GM18502 (cell line): ENCODE results near the gene MALSU1.
"Not testable (repeated sequence)": the region's sequence is repeated elsewhere in the genome, so short reads cannot be mapped to it uniquely, and the experiment has no call there.

ENCODE experiments used
- ATAC-seq: cut with Tn5 transposase; IDR thresholded peaks from one replicate; pipeline ENCODE4 v1.9.1; 2021; ENCODE audit warnings: mild to moderate bottlenecking; ENCODE audit not compliant: unreplicated experiment, poor library complexity

MALSU1 gene

DNA sequence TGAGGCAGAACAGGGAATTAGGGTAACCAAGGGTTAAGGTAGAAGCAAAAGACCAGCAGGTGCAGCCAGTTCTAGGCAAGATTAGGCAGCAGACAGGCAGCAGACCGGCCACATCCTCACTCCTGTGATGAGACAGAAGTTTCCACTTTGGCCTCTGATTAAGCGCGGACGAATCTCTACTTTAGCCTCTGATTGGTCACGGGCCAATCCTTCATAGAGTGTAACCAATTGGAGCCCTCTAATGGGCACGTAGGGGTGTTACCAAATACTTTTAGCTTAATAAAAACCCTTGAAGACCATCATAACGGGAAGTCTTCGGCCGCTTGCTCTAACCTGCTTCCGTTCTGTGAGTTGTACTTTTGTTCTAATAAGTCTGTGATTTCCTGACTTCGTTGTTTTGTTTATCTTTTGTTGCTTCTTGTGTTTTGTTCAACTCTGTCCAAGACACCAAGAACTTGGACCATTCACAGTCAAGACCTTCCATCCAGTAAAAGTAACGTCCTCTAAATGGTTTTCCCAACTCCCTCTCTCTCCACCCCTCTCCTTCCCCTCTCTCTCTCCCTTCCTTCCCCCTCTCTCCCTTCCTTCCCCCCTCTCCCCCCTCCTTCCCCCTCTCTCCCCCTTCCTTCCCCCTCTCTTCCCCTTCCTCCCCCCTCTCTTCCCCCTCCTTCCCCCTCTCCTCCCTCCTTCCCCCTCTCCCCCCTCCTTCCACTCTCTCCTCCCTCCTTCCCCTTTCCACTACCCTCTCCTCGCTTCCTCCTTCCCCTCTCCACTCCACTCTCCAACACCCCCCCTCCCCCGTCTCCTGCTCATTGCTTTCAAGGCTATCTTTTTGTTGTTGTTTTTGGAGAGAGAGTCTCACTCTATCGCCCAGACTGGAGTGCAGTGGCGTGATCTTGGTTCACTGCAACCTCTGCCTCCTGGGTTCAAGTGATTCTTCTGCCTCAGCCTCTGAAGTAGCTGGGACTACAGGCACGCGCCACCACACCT is 13.2 kb upstream of the MALSU1 start:
- ATAC-seq: no peak

DNA sequence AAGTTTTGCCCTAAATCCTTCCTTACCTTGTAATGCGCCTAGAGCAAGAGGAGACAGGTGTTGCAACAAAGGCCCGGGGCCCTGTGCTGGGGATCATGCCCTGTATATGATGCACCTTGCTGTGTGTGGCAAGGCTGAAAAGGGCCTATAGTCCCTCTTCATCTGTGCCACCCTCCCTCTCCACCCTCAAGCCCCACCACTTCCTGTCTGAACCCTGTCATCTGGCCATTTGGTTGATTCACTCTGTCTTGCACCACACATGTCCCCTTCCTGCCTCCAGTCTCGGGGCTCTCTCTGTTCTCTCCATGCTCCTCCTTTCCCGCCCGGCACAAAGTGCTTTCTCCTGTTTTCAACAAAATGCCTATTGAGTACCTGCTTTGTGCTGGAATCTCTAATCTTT is 11.5 kb upstream of the MALSU1 start:
- no peak for ATAC-seq

DNA sequence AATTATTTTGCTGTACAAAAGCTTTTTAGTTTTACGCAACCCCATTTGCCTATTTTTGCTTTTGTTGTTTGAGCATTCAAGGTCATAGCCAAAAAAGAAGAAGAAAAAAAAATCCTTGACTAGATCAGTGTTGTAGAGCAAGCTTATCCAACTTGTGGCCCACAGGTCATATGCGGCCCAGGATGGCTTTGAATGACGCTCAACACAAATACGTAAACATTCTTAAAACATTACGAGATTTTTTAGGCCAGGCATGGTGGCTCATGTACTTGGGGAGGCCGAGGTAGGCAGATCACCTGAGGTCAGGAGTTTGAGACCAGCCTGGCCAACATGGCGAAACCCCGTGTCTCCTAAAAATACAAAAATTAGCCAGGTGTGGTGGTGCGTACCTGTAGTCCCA is 8.1 kb upstream of the MALSU1 start:
- no peak for ATAC-seq

DNA sequence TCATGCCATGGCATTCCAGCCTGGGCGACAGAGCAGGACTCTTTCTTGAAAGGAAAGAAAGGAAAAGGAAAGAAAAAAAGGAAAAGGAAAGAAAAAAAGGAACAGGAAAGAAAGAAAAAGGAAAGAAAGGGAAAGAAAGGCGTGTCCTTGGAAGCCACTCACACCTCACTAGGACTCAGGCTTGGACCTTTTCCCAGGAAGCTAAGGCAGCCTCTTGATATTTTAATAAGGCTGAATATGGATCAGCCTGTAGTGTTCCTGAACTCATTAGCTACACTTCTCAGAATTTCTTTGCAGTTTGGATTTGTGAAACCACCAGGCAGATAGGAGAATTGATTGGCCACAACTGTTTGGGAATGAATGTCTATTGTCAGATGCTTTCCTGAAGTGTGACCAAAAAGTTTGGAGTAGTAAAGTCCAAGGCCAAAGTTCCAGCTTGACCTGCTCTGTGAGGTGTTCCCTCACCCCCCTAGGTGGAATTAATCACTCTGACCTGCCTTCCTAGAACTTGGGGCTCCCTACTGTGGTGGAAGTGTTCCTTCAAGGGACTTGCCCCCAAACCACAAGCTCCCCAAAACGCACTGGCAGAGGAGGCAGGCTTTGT is 7.1 kb upstream of the MALSU1 start:
- ATAC-seq: no peak

DNA sequence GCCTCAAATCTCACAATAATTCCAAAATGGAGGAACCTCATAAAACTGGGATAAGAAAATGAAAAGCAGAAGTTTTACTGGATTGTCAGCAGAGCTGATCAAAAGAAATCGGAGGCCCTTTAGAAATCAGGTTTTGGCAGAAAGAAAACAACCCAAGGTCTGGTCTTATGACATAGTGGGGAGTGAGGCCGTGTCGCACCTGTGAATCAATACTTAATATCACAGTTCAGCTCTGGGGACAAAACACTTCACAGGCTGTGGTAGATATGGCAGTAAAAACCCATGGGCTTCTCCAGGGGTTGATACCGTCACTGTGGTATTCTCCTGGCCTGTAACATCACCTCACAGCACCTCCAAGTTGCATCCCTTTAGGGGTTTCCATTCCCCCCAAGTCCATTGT is 6.5 kb upstream of the MALSU1 start:
- ATAC-seq: no peak

DNA sequence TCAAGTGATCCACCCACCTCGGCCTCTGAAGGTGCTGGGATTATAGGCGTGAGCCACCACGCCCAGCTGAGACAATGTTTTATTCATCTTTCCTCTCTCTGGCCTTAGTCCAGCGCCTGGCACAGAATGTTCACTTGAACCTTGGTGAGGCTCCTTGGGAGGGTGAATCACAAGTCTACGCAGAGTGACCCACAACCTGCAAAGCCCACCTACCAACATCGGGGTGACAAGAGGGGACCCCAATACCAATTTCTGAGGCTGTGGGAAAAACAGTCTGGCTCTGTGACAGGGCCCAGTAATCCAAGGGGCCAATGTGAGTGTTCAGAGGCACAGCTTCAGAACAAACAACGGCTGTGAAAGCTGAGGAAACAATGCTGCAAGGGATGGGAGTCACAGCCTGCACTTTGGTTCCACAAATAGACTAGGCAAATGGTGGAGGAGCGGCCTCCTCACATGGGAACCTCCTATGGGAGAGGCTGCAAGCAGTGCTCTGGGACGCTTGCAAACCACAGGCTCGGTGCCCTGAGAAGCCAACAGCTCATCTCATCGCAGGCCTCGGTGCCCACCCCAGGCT is 5.6 kb upstream of the MALSU1 start:
- no peak for ATAC-seq

DNA sequence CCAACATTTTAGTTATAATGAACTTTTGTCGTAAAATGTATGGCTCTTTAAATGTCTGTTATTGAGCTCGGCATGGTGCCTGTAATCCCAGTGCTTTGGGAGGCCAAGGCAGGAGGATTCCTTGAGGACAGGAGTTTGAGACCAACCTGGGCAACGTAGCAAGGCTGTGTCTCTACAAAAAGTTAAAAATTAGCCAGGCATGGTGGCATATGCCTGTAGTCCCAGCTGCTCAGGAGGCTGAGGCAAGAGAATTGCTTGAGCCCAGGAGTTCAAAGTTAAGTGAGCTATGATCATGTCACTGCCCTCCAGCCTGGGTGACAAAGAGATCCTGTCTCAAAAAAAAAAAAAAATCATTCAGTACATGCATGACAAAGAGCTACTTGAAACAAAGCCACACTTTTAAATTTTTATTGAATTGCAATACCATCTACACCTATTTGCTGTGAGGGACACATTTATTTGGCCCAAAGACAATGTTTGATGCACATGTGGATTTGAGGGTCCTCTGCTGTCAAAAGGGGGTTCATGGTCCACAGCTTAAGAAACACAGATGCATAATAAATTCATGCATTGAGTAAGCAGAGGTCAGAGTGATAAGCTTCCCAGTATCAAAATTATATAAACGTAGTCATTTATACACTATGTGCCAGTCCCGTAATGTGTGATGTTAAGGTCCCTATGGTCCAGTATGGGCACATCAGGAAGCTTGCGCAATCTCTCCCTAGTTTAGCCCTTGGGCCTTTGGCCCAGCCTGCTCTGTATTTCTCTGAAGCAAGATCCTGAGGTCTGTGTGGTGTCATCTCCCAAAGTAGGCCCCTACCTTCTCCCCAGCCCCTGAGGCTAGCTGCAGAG is 4.4 kb upstream of the MALSU1 start:
- no peak for ATAC-seq

DNA sequence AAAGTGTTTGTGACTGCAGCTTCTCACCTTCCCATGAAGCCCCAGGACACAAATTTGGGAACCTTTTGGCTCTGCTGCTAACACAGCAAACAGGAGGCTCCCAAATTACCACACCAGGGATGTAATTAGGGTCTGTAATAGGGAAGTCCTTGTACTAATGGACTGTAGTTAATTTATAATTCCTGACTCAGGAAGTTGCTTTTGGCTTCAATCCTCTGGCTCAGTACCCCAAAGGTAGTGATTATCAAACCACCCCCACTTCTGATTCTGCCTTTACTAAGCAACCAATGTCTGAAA is 3.8 kb upstream of the MALSU1 start:
- no peak for ATAC-seq

DNA sequence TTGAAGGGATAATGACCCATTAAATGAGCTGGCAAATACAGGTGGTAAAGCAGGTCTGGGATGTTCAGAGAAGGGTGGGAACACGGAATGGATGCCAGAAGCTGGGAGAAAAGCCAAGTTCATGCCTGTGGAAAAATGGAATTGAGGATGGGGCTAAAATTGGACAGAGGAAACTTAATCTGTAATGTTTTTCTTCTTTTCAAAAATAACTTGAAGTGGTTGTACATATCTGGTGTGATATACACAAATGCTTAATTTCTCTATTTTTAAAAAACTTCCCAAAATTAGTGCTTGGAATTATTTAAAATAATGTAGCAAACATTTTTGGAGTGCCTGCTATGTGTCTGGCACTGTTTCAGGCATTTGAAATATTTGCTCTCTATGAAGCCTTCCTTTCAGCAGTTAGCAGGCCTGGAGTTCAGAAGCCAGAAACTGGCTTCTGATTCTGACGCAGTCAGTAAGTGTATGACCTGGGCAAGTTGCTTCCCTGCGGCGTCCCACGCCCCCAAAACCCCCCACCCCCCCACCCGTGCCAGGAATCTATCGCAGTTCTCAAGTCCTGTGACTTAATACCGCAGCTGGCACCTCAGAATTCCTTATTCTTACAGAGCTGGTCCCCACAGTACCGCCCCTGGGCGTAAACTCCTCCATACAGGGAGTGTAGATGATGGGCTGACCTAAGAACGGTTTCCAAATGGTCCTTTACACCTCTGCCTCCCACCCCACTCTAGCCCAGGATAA is 828 bp upstream of the MALSU1 start:
- ATAC-seq: no peak

DNA sequence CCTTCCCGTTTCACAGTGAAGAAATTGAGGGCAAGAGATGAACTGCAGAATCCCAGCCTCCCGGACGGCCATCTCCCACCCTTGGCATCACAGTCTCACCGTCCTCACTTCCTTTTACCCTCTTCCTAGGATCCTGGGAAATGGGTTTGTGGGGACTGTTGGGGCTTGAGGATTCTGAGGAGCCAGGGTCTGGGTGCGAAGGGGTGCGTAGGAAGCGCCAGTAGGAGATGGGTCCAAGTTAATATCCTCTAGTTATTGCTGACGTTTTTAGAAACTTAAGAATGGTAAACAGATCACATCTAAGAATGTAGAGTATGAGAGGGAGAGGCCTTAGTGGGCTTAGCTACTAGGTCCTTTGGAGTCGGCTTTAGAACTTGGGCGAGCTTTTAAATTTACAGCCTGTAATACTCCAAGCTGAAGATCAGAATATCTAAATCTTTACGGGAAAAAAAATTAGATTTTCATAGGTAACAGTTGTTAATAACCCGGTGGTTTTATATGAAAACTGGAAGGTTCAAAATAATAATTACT is 696 bp downstream of the MALSU1 start:
- peak; percentile 12 for ATAC-seq

DNA sequence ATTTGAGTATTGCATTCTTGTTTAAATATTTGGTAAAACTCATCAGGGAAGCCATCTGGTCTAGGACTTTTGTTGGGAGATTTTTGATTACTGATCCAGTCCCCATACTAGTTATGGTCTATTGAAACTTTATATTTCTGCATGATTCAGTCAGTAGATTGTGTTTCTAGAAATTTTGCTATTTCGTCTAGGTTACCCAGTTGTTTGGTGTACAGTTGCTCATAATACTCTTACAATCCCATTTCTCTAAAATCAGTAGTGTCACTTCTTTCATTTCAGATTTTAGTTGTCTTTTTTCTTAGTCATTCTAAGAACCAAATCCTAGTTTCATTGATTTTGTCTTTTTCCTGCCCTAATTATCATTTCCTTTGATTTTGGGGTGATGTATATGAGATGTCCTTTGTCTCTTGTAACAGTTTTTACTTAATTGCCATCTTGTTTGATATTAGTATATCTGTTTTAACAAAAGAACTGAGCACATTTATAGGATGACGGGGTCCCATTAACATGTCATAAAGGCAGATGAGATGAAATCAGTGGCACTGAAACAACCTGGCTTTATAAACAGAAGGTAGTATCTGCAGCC is 7.9 kb downstream of the MALSU1 start:
- no peak for ATAC-seq

DNA sequence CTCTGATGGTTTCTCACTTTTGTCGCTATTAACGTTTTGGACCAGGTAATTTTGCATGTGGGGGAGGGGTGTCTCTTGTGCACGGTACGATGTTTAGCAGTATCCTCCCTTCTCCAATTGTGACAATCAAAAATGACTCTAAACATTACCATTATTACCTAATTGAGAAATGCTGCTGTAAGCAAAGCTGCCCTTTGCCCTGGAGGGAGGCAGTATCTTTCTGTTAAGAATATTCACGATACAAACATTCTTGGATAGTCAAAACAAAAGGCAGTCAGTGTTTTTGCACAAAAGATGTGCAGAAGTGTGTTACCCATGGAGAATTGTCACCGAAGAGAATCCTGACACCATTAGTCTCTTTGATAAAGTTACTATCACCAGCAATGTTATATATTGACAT is 9.6 kb downstream of the MALSU1 start:
- no peak for ATAC-seq

DNA sequence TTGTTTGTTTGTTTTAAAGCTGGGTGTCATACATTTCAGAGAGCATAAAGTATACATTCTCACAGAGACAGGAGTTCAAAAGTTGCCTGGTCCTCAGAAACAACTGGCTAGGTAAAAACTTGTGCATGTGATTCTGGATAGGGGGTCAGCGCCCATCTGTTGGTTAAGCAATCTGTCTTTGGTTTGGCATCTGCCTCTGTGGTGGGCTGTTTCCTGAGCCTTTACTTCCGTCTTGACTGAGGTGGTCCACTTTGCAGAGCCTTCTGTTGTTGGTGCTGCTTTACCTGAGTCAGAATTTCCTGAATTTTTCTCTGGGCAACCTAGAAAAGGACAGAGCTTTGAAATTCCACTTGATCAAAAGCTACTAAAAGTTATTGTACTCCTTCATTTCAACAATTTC is 13.0 kb downstream of the MALSU1 start:
- ATAC-seq: not testable (repeated sequence)

DNA sequence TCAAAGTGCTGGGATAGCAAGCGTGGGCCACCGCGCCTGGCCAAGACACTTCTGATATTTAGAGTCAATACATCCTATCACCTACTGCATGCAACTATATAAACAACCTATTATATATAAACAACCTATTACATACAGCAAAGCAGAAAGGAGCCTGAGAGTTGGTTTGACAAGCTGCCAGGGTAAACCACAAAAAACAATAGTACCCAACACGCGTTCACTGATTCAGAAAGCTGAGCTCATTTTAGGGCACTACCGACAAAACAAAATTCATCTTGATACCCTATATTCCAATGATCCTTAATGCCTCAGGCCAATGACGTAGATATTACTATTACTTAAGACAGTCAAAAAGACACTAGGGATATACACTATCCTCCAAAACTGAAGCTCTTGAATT is 16.2 kb downstream of the MALSU1 start:
- no peak for ATAC-seq

DNA sequence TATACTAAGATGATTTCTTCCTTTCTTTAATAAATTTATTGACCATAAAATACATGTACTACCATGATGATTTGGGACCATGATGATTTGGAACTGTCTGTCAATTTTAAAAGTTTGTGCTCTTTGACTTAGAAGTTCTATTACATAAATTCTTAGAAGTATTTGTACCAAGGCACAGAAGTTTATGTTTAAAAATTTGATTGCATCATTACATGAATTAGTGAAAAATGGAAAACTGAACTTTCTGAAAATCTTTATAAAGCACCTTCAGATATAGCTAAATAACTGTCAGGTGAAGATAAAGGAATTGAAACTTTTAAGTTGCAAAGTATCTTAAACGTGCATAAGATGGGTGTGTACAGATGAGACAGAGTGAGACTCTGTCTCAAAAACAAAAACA is 32.0 kb downstream of the MALSU1 start:
- ATAC-seq: no peak

DNA sequence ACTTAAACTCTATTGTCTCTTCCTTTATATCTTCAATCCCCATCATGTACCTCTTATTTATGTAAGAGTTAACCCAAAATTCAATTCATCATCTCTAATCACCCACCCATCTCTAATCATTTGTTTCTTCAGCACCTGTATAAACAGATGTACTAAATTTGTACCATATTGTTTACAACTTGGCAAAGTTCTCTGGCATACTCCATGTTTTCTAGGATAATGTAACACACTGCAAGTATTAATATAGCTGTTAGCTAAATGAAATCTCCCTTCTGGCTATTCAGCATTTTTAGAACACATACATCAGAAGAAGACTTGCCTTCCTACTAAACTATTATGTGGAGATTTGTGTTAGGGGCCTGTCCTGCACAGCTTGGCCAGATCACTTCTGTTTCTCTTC is 33.1 kb downstream of the MALSU1 start:
- no peak for ATAC-seq

DNA sequence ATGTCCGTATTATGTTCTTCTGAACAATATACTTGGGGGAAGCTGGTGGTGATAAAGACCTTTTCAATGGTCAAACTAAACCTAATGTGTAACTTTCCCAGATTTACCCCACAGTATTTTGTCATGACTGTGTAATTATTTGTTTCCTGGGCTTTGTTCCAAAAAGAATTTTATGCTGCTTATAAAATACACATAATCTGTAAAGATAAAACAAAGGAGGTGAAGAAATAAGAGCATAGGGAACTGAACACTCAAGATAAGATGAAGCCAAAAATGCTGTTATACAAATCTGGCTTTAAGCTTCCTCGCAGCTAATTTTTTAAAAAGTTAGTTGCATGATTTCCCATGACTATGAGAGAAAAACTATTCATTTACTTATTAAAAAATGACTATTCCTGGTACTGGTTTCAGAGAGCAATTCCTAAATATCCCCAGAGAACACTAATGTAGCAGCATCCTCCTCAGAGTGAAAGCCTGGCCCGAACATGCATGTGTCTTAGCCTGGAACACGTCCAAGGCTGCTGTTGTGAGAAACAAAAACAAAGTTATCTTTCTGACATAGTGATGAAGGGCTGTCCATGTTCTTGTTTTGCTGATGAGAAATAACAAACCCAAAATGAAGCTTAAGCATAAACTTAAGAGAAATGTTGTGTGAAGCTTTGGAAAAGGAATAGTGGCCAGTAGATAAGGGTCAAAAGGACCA is 33.9 kb downstream of the MALSU1 start:
- ATAC-seq: no peak

DNA sequence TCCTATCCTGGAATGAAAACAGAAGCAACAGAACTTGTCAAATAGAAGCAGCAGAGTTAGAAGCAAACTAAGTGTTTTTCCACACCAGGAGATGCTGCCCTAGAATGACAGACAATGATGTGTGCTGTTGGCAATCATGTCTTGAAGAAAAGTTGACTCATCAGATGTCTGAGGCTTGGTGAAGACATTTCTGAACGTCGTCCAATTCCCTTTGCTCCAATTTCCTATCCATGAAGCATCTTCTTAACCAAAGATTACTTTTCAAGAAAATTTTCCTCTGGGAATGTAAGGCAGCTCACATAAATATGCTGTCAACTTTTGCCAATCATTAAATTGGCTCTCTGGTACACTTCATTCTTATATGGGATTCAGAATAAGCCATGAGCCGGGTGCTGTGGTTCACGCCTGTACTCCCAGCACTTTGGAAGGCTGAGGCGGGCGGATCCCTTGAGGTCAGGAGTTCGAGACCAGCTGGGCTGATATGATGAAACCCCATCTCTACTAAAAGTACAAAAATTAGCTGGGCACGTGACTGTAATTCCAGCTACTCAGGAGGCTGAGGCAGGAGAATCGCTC is 34.6 kb downstream of the MALSU1 start:
- no peak for ATAC-seq
